Measurements from ENCODE around the gene PARP6.

PARP6 gene

DNA sequence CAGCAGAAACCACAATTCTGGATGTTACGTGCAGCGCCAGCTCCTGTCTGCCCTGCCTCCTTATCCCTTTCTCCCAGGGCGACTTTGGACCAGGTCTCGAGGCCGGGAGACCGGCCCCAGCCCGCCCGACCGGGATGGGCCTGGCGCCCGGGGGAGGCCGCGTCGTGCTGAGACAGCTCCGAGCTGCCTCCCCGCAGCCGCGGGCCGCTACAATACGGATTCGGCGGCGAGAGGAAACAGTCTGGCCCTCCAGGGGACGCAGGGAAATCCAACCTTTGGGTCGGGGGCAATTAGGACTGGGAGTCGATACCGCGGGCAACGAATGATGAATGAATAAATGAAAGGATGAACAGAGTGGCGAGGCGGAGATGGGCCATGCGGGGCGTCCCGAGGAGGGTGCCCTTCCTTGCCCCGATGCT, 75.3 kb downstream of the PARP6 start:
- TF ChIP-seq POLR2AphosphoS5 (IDR thresholded peaks at IDR 0.05; ENCODE audit: low read depth, low read length), result no peak

GRCh38 chr15:72196409-72197040, 75.8 kb downstream of the PARP6 start:
- TF ChIP-seq POLR2AphosphoS5 (IDR thresholded peaks at IDR 0.05; ENCODE audit: low read depth, low read length), result no peak
- no peak for TF ChIP-seq TAF1 (IDR thresholded peaks at IDR 0.05; ENCODE audit: borderline replicate concordance, insufficient read depth, low read length)
- TF ChIP-seq SIN3A (IDR thresholded peaks at IDR 0.05; ENCODE audit: borderline replicate concordance, insufficient read depth, low read length), result no peak
- TF ChIP-seq, protein P1, sequence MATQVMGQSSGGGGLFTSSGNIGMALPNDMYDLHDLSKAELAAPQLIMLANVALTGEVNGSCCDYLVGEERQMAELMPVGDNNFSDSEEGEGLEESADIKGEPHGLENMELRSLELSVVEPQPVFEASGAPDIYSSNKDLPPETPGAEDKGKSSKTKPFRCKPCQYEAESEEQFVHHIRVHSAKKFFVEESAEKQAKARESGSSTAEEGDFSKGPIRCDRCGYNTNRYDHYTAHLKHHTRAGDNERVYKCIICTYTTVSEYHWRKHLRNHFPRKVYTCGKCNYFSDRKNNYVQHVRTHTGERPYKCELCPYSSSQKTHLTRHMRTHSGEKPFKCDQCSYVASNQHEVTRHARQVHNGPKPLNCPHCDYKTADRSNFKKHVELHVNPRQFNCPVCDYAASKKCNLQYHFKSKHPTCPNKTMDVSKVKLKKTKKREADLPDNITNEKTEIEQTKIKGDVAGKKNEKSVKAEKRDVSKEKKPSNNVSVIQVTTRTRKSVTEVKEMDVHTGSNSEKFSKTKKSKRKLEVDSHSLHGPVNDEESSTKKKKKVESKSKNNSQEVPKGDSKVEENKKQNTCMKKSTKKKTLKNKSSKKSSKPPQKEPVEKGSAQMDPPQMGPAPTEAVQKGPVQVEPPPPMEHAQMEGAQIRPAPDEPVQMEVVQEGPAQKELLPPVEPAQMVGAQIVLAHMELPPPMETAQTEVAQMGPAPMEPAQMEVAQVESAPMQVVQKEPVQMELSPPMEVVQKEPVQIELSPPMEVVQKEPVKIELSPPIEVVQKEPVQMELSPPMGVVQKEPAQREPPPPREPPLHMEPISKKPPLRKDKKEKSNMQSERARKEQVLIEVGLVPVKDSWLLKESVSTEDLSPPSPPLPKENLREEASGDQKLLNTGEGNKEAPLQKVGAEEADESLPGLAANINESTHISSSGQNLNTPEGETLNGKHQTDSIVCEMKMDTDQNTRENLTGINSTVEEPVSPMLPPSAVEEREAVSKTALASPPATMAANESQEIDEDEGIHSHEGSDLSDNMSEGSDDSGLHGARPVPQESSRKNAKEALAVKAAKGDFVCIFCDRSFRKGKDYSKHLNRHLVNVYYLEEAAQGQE (IDR thresholded peaks at IDR 0.05; ENCODE audit: insufficient read depth in 1 of 2, low read depth in 2 of 2, low read length in 2 of 2), result no peak
- TF ChIP-seq FOXP2 (optimal IDR thresholded peaks at IDR 0.05; ENCODE audit: borderline replicate concordance, extremely low read depth, extremely low read length, insufficient read depth), result no peak

DNA sequence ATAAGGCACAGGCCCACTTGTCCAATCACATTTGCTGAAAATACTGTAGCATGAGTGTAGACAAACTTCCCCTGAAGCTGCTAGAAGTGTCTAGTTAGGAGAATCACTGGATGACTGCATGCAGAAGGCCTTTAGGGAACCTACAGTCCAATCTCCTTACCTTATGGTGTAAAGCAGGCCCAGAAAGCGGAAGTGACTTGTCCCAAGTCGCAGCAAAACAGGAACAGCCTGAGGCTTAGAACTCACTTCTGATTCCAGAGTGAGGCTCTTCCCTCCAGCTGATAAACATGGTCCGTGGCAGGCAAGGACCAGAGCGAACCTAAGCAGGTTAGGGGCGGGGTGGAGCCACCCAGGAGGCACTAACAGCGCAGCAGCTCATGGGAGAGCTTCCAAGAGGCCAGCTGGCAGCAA, 77.2 kb downstream of the PARP6 start:
- TF ChIP-seq FOXP2 (optimal IDR thresholded peaks at IDR 0.05; ENCODE audit: borderline replicate concordance, extremely low read depth, extremely low read length, insufficient read depth), result no peak
- no peak for TF ChIP-seq POLR2AphosphoS5 (IDR thresholded peaks at IDR 0.05; ENCODE audit: low read depth, low read length)
- no peak for TF ChIP-seq TAF1 (IDR thresholded peaks at IDR 0.05; ENCODE audit: borderline replicate concordance, insufficient read depth, low read length)
- no peak for TF ChIP-seq SIN3A (IDR thresholded peaks at IDR 0.05; ENCODE audit: borderline replicate concordance, insufficient read depth, low read length)

- TF ChIP-seq FOXP2 (optimal IDR thresholded peaks at IDR 0.05; ENCODE audit: borderline replicate concordance, extremely low read depth, extremely low read length, insufficient read depth), result no peak
- no peak for TF ChIP-seq SIN3A (IDR thresholded peaks at IDR 0.05; ENCODE audit: borderline replicate concordance, insufficient read depth, low read length)
- TF ChIP-seq POLR2AphosphoS5 (IDR thresholded peaks at IDR 0.05; ENCODE audit: low read depth, low read length), result no peak
- TF ChIP-seq, protein P1 (IDR thresholded peaks at IDR 0.05; ENCODE audit: insufficient read depth in 1 of 2, low read depth in 2 of 2, low read length in 2 of 2), result no peak
- no peak for TF ChIP-seq TAF1 (IDR thresholded peaks at IDR 0.05; ENCODE audit: borderline replicate concordance, insufficient read depth, low read length)
These were observed 78.4 kb downstream of the PARP6 start for GRCh38 chr15:72193836-72194396.

- TF ChIP-seq, protein P1 (IDR thresholded peaks at IDR 0.05; ENCODE audit: insufficient read depth in 1 of 2, low read depth in 2 of 2, low read length in 2 of 2), result no peak
- no peak for TF ChIP-seq FOXP2 (optimal IDR thresholded peaks at IDR 0.05; ENCODE audit: borderline replicate concordance, extremely low read depth, extremely low read length, insufficient read depth)
- TF ChIP-seq TAF1 (IDR thresholded peaks at IDR 0.05; ENCODE audit: borderline replicate concordance, insufficient read depth, low read length), result no peak
- no peak for TF ChIP-seq SIN3A (IDR thresholded peaks at IDR 0.05; ENCODE audit: borderline replicate concordance, insufficient read depth, low read length)
These were observed 79.9 kb downstream of the PARP6 start for GRCh38 chr15:72192416-72192815.

Data from PFSK-1 (cell line).